GM10266 (cell line): ENCODE data around the gene ASB8.
A peak's percentile ranks its signal among the peaks of the same experiment; 100 is the strongest.

ENCODE experiments used
- DNase-seq: peaks from one replicate; pipeline ENCODE4 v3.0.0; 2012; ENCODE audit errors: extremely low spot score
- TF ChIP-seq, protein P1 (sequence below): IDR thresholded peaks from 2 replicates; pipeline ENCODE4 v1.5.1; 2012; ENCODE audit warnings: mild to moderate bottlenecking, low read depth; ENCODE audit not compliant: control insufficient read depth, insufficient read depth; ENCODE audit errors: missing control alignments

ASB8 gene

DNA sequence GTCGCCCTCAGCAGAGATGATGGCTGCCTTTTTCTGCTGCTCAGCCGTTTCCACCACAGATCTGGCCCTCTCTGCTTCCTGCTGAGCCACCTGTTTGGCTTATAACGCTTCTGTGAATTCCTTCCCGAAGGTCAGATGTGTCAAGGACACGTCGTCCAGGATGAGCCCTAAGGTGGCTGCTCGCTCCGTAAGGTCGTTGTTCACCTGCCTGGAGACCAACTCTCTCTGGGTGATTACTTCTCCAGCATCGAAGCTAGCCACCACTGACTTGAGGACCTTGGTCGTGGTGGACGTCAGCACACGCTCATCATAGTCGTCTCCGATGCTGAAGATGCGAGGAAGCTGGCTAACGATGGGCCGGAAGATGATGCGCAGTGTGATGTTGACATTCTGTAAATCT lies 11.7 kb upstream of the ASB8 start:
- no peak for DNase-seq
- TF ChIP-seq, protein P1, sequence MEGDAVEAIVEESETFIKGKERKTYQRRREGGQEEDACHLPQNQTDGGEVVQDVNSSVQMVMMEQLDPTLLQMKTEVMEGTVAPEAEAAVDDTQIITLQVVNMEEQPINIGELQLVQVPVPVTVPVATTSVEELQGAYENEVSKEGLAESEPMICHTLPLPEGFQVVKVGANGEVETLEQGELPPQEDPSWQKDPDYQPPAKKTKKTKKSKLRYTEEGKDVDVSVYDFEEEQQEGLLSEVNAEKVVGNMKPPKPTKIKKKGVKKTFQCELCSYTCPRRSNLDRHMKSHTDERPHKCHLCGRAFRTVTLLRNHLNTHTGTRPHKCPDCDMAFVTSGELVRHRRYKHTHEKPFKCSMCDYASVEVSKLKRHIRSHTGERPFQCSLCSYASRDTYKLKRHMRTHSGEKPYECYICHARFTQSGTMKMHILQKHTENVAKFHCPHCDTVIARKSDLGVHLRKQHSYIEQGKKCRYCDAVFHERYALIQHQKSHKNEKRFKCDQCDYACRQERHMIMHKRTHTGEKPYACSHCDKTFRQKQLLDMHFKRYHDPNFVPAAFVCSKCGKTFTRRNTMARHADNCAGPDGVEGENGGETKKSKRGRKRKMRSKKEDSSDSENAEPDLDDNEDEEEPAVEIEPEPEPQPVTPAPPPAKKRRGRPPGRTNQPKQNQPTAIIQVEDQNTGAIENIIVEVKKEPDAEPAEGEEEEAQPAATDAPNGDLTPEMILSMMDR = no peak

DNA sequence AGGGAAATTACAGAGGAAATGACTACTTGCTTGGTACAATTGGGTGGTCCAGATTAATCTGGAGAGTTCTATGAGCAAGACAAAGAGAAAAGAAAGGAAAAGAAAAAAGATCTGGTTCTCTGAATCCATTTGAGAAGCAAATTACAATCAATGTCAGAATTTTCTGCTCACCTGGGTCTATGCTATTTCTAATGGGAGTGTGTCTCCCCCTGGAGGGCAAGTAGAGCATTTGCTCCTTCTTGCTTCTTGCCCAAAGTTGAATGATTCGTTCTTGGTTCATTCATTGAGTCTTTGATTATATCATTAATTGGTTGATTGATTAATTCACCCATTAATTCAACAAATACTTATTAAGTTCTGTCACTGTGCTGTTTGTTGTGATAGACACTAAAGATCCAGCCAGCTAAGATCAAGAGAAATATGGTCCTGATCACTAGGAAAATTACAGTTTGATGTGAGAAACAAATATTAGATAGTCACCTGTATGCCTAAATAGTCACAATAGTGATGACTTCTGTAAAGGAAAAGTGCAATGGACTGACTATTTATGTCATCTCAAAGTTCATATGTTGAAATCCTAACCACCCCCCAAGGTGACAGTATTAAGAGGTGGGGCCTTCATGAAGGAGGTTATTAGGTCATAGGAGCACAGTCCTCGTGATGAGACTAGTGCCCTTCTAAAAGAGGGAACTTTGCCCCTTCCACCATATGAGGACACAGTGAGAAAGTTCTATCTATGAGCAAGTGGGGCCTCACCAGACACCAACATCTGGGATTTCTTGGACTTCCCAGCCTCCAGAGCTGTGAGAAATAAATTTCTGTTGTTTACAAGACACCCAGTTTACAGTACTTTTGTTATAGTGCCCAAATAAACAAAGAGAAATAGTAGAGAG lies 8.0 kb upstream of the ASB8 start:
- peak; percentile 65 for DNase-seq
- TF ChIP-seq, protein P1 = peak; percentile 85

GRCh38 chr12:48164451-48164850 lies 7.1 kb upstream of the ASB8 start:
- DNase-seq = no peak
- TF ChIP-seq, protein P1 = no peak

DNA sequence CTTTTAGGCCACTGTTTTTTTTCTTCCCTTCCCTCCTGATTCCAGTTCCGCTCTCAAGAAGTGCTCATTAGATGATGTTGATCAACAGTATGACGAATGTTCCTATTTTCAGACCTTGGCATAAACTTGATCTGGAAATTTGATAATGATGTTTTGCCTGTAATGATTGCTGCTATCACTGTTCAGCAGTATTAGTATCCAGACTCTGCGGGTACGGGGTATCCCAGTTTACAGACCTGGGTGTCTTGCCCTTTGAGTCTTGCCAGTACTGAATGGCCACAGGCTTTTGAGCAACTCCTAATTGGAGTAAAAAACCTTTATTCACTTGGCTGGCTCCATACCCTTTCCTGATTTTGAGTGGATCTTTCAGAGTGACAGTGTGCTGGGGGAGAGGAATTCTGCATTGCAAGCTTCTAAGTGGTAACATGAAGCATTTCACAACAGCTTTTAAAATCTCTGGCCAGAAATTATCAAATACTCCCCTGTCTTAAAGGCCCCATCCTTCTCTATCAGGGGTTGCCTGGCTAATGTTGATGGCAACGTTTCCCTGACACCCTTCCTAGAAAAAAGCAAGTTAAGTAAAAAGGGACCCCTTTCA lies 5.9 kb upstream of the ASB8 start:
- TF ChIP-seq, protein P1 = no peak
- no peak for DNase-seq

DNA sequence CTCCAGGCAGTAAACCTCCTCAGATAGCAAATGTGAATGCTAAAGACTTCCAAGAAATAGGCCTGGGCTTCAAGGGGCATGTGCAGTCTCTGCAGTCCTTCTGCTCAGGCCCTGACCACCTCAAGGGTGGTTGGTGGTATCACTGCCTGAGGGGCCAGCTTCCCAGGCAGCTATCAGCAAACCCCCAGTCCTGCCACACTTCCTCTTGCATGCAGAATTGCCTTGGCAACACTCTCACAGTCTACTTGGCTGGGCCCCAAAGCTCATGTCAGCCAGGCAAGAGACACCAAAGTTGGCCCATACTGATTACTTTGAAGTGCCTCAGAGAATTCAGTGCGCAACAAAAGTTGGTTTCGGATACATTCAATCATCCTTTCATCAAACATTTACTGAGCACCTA lies 3.5 kb upstream of the ASB8 start:
- DNase-seq = no peak
- TF ChIP-seq, protein P1 = no peak

DNA sequence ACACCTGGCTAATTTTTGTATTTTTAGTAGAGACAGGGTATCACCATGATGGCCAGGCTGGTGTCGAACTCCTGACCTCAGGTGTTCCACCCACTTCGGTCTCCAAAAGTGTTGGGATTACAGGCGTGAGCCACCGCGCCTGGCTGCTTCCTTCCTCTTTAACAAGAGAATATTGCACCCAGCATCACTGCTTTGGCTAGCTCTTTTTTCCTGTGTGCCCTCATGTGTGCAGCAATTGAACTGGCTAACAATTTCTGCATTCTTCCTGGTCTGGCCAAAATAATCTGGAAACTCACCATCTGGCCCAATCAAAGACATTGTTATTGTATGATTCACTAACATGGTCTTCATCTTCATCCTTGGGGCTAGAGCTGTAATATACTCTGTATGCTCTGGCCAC lies 2.7 kb upstream of the ASB8 start:
- TF ChIP-seq, protein P1 = no peak
- DNase-seq = no peak

DNA sequence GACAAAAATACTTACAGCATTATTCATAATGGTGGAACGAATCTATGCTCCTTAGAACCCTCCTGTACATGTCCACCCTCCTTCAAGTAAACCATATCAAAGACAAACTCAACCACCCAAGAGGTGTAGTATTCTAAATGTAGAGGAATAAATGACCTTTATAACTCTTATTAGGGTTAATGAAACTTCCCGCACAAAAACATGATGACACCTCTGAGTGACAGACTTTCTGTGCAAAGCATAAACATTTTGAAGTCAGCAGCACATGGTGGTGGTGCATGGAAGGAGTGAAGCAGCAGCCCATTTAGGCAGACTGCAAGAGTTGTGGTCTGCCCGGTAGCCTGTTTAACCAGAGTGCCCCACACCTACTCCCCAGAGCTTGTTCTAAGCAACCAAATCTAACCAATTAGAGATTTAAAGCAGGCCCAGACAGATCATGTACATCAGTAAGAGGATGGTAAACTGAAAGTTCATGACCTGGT lies 615 bp upstream of the ASB8 start:
- DNase-seq = no peak
- TF ChIP-seq, protein P1 = no peak
